HCEC 1CT (cell line): ENCODE results near the gene LRRN4.

Experiments
- DNase-seq: peaks from one replicate; pipeline ENCODE4 v3.0.0-alpha.2; 2017

The LRRN4 gene

DNA sequence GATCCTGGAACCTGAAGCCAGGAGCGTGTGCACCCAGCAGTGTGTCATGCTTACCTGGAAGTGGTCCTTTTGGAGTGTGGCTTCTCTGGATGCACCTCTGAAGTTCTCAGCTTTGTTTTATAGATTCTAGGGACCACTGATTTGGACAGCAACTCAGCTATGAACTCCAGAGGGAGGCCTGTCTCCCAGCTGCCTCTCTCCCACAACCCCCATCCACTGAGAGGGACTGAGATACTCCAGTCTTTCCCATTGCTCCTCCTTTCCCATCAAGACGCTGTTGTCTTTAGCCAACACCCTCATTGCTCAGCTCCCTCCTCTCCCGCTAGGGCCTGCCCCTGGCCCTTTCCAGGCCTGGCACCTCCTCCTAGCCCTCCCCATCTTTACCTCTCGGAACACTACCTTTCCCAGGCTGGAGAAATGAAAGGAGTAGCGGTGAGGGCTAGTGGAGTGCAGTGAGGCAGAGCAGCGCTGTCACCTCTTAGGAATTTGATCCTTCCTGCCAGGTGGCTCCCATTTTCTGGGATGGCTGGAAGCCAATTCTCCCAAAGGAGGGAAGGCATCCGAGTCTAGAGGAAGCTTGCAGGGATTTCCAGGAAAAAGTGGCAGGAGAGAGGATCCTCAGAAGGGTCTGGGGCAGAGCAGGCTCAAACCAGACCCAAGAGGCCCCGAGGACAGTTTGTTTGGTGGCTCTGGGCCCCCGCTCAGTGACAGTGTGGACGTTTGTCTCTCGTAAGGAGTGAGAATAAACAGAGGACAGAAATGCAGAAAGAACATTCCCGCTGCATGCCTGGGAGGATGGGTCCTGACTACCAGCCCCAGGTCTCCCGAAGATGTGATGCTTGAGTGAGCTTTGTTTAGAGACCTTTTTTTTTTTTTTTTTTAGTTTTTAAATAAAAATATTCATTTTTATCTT lies at the start of gene LRRN4:
TSS of gene LRRN4 (minus strand) at position 285 of the 913 bp plus-strand sequence. CDS start 1,261 bp downstream, outside the sequence.
- no peak for DNase-seq

DNA sequence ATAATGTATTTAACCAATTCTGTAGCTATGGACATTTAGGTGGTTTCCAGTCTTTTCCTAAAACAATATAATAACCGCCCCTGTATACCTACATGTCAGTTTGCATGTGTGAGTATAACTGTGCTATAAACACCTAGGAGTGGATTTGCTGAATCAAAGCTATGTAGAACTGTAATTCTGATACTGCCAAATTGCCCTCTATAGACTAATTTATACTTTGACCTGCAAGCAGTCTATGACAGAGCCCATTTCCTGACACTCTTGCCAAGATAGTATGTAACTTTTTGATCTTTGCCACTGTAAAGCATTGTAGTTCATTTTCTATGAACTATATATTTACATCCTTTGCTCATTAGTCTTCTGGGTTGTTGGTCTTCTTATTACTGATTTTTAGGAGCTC lies 49.4 kb upstream of the LRRN4 start:
- DNase-seq = no peak

DNA sequence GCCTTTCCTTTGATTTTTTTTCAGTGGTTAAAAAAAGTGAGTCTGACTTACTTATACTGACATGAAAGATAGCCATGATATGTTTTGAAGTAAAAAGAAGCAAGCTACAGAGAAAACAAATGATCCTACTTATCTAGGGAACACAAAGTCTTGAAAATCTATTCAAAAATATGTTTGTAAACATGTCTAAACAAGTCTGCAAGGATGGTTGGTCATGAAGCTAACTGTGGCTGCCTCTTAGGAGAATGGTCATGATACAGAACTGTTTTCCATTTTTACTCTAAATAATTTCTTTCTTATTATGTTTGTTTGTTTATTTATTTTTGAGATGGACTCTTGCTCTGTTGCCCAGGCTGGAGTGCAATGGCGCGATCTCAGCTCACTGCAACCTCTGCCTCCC lies 47.5 kb upstream of the LRRN4 start:
- no peak for DNase-seq

DNA sequence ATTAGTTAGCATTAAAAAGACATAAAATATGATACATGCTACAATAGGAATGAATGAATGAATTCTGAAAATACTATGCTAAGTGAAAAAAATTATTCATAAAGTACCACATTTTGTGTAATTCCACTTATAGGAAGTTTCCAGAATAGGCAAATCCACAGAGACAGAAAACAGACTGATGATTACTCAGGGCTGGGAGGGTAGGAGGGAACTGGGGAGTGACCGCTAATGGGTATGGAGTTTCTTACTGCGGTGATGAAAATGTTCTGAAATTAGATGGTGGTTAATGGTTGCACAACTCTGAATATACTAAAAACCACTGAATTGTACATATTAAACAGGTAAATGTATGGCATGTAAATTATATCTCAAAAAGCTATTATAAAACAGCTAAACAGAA lies 46.4 kb upstream of the LRRN4 start:
- DNase-seq = no peak

DNA sequence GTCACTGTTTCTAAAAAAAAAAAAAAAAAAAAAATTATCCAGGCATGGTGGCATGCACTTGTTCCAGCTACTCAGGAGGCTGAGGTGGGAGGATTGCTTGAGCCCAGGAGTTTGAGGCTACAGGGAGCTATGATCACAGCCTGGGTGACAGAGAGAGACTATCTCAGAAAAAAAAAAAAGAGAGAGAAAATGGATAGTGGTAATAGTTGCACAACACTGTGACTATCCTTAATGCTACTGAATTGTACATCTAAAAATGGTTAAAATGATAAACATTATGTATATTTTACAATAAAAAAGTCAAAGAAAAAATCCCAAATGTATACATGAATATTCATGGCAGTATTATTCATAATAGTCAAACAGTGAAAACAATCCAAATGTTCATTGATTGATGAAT lies 46.0 kb upstream of the LRRN4 start:
- DNase-seq = no peak

DNA sequence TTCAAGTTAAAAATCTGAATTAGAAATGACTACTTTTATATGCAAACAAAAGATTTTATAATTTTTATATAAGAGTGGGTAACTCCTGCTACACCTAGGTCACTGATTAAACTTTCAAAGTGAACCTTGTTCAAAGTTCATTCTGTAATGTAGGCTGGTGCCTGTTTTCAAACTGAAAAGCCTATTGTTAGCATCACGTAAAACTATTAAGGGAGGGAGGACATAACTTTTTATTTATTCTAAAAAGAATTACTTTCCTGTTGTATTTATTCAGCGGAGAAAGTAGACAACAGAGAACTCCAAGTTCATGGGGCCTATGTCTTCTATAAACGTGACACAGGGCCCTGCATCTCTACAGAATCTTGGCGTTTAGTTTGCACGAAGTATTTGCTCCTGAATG lies 41.5 kb upstream of the LRRN4 start:
- no peak for DNase-seq

DNA sequence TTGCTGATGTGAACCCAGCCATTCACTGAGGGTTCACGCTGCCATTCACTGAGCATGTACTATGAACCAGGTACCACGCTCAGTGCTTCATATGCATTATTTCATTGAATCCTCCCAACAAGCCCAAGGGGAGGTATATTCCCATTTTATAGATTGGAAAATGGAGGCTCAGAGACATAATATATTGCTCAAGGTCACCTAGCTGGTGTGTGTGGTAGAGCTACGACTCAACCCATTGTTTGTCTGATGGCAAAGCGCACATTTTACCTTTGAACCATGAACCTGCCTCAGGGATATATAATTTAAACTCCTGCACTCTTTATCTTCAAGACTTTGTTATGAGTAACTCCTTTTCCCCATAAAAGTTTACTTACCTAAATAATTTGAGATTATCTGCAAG lies 40.7 kb upstream of the LRRN4 start:
- no peak for DNase-seq

DNA sequence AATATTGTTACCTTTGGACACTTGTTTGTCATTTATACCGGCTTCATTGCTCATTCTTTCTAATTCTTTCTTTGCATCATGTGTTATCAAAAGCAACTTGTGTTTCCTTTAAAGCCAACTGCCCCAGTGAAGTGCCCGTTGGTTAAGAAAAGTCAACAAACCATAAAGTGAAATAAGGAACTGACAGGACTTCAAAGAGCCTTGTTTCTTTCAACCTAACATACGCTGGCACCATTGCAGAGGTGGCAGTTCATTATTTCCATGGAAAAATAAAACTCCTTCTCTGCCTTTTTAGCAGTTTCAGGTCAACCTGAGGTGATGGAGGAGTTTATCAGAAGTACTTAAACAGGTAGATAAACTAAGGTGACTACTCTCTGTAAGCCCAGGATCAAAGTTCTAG lies 40.2 kb upstream of the LRRN4 start:
- no peak for DNase-seq

DNA sequence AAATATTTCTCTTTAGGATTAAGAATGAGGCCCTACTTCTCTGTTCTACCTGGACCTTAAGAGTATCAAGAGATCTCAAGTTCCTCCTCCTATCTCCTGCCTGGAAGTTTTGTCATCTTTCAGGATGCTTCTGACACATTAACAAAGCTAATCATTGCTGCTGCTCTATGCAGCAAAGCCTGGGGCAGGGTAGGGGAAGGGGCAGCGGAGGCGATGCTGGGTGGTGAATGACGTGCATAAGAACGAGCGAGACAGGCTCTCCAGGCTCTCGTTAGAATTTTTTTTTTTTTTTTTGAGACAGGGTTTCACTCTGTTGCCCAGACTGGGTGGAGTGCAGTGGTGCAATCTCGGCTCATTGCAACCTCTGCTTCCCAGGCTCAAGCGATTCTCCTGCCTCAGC lies 37.8 kb upstream of the LRRN4 start:
- DNase-seq = no peak

DNA sequence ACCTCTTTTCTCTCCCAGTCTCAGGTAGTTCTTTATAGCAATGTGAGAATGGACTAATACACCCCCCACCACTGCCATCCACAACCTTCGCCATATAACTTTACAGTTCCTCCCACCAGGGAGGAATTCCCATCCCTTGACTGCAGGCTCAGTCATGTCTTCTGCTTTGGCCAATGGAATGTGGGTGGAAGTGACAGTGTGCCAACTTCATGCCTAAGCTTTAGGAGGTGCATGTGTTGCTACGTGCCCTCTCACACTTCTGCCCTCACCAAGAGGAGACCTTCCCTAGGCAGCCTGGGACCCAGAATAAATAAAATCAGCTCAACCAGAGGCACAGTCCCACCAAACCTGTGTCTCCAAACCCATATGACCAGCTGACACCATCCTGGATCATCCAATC lies 33.0 kb upstream of the LRRN4 start:
- DNase-seq = no peak

DNA sequence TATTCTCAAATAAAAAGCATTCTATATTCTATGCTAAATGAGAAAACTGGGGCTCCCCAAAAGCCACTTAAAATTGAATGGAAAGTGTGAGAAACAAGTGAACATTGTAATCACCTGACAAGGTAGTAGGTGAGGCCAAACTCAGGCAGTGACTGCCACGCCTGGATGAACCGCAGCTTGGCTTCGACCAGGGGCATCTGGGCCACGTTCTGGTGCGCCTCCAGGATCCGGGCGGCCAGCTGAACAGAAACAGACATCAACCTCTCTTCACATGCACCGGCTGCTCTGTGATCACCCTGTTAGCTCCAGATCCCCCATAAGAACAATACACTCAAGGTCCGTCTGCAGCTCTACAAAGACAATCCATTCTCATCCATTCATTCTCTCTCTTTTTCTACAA lies 30.1 kb upstream of the LRRN4 start:
- DNase-seq = no peak

DNA sequence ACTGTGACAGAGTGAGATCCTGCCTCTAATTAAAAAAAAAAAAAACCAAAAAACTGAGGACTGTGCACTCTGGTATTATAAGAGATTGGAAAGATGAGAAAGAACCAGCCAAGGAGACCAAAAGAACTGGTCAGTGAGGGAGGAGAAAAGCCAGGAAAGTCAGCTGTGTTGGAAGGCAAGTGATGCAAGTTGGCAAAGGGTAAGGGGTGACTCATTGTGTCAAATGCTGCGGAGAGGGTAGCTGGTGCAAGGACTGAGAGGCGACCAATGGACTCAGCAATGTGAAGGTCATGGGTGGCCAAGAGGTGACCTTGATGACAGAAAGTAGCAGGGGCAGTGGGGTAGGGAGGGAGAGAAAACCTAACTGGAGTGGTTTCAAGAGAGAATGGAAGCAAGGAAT lies 27.4 kb upstream of the LRRN4 start:
- DNase-seq = peak; percentile 63

DNA sequence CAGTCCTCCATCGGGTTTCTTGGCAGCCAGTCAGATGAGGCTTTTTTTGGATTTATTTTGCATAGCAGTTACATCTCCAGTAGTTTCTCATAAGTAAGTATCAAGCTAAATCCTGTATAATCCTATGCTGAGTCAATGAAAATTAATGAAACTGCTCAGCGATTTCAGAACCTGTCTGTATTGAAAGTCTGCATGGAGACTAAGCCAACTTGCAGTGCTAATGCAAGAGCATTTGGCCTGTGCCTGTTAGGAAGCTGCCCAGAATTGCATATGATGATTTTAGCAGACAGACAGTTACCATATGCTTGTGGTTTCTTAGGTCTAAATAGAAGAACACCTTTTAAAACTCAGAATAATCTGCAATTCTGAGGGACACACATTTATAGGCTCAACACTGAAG lies 25.2 kb upstream of the LRRN4 start:
- no peak for DNase-seq

DNA sequence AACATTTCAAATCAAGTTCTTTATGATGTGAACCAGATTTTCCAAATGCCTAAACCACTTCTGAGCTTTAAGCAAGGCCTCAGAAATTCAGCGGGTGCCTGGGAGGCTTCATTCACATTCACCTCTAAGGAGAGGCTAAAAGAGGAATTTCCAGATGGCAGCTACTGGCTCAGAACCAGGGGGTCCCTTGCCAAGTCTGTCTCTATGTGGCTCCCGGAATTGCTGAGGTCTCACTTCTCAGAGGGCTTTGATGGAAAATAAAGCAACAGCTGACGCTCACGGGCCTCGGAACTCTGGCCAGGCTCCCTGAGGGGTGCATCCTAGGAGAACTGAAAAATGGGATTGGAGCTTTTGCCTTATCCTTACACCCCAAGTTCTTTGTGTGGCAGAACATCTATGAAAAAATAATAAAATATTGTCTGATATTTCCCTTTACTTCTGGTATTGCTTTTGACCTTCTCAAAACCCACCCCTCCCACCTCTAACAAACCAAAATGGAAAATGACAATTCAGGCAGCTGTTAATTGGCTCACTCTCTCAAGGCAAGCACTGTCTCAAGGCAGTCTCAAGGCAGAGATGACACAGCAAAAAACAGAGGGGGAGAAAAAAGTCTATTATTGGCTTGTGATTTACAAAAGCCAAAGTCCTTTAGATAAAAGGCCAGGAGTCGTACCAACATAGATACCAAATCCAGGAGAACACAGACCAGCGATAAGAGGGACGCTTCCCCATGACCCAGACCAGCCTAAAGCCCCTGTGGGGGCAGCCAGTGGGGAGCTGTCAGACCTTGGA lies 21.8 kb upstream of the LRRN4 start:
- no peak for DNase-seq

DNA sequence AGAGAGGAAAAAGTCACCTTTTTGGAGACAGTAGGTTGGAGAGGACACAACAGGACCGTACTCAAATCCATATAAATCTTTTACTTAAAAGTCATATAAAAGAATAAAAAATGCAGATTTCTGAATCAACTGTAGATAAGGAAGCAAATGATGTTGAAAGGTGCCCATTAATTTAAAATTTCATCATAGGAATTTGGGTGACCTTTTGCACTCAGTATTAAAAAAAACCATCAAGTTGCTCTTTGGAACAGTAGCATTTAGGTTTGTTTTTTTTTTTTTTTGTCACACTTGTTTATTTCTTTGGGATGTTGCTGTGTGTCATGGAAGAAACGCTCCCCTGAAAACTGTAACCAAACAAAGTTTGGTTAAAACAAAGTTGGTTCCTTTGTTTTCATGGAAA lies 20.9 kb upstream of the LRRN4 start:
- no peak for DNase-seq

DNA sequence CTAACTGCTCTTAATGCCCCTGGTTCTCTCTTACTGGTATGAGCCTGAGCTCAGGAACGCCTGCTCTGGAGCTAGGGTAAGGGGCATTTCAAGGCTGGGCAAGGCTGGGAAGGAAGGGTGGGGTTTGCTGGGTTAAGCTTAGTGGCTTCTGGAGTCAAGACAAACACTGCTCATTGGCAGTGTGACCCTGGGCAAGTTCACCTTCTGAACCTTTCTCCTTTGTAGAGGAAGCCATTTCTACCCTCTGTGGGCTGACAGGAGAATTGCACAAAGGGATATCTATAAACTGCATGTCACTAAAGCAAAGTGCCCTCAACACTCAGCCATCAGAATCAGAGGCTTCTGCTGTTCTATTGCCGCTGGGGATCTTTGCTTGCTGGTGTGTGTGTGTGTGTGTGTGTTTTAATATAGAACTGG lies 20.3 kb upstream of the LRRN4 start:
- DNase-seq = no peak

DNA sequence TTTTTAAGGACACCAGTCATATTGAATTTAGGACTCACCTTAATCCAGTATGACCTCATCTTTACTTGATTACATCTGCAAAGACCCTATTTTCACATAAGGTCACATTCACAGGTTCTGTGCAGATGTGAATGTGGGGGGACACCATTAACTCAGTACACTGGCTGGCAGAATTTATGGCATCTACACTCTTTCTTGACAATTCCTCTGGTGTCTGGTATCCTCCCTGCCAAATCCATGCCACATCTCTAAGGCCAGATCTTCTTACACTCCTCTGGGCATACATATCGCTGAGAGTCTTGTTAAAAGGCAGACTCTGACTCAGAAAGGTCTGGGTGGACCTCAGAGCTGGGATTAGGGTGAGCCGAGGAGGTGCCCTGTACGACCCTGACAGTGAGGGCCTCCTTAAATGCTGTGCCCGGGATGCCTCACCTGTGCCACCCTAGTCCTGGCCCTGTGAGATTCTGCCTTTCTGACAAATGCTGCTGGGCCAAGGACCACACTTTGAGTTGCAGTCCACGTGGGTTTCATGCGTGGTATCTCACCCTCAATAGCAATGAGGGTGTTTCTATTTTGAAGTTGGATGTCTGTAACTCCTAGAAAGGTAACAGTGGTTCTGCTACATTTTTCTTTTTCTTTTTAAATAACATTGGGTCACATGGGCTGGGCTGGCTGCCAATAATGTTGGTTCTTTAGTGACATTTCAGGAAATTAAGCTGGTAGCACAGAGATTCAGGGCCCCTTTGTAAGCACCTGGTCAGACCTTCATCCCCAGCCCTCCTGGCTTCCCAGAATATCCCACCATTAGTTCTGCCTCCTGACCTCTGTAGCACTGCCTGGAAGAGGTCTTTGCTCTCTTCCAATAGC lies 17.2 kb upstream of the LRRN4 start:
- no peak for DNase-seq

DNA sequence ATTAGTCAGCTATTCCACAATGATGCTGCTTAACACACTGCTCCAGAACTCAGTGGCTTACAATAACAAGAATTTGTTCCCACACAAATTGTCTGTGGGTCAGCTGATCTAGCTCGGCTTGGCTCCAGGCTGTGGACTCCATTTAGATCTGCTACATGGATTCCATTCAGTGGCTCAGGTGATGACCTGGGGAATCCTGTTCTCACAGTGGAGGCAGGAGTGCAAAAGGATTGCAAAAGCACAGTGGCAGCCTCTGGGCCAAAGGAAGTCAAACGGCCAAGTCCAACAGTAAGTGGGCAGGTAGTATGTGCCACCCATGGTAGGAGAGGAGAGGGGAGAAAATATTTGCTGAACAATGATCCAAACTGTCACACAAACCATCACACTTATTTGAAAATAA lies 15.8 kb upstream of the LRRN4 start:
- no peak for DNase-seq

DNA sequence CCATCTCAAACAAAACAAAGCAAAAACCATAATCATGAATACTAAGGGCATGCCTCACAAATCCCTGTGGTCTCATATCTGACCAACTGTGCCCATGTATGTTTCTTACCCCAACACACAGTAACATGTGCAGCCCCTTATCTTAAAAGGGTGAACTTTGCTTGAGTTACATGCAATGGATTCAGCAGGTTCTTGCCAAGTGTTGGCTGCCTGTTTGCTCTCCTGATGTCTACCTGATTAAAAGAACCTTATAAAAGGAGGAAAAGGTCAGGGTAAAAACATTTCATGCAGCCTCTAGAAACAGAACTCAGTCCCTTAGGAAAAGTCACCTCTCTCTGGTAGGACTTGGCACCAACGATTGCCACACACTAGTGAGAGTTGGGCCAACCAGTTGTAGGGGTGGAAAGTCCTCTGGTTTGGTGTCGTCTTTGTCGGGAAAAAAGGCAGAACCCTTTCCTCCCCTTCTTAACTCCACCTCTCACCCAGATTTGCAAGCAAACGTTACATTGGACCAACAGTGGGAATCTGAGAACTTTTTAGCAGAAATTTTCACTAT lies 14.0 kb upstream of the LRRN4 start:
- no peak for DNase-seq

DNA sequence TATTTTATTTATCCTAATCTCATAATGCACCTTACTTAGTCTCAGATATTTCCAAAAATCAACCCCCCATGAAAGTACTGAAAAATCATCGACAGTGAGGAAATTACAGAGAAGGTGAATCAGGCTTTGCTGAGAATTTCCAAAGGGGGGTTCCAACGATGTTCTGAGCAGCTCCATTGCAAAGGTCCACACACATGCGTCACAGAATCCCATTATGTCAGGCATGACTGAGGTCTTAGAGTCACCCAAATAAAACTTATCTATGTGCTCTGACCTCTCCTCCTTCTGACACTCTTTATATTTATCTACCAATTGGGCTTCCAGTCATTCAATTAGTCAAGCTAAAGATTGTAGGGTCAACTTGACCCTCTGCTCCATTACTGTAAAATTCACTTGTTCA lies 12.7 kb upstream of the LRRN4 start:
- DNase-seq = no peak

DNA sequence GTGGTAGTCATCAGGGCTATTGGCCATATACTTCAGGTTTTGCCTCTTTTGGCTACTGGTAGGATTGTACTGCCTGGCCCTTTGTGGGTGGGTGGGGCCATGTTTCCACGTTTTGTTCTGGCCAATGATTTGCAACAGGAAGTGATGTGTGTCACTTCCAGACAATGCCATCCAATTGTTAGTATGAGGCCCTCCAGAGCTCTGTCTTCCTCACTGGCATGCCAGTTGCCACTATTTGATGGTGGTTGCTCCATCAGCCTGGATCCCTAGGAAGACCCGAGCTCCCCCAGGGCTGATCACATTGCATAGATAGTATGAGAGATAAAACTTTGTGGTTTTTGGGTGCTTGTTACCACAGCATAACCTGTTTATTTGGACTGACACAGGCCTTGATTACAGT lies 7.7 kb upstream of the LRRN4 start:
- DNase-seq = no peak

DNA sequence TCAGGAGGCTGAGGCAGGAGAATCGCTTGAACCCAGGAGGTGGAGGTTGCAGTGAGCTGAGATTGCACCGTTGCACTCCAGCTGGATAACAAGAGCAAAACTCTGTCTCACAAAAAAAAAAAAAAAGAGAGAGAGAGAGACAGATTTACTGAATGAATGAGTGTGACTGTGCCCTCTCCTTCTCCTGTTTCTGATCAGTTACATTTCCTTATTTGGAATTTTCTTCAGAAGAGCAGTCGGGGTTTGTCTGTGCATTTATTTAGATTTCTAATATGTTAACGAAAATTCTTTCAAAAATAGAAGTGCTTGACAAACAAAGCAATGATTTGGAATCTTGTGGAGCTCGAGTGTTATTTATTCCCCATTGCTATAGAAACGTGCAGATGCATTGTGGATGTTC lies 6.4 kb upstream of the LRRN4 start:
- DNase-seq = no peak
